ENCODE results near the gene FOXD3. TPM values are rescaled to one million over a fixed set of nuclear protein-coding genes. Genes with fewer than 3 reads are reported as not detected.

Gene FOXD3
- total RNA-seq, 1 experiment from 2014 or later = 0.80 TPM

GRCh38 chr1:63342402-63342801 is 20.0 kb downstream of the FOXD3 start:
- no peak for TF ChIP-seq TCF7L2 (IDR thresholded peaks at IDR 0.05; ENCODE audit: low read depth, low read length)
- no peak for TF ChIP-seq POLR2AphosphoS5 (IDR thresholded peaks at IDR 0.05; ENCODE audit: low read depth, low read length)
- TF ChIP-seq CTCF (IDR thresholded peaks at IDR 0.05) = no peak
- TF ChIP-seq REST (IDR thresholded peaks at IDR 0.05; ENCODE audit: insufficient read depth in 1 of 2, low read depth in 2 of 2, low read length in 1 of 2) = no peak
- no peak for TF ChIP-seq SIN3A (IDR thresholded peaks at IDR 0.05; ENCODE audit: borderline replicate concordance, insufficient read depth, low read depth, low read length)
- no TSS peak for BruUV-seq (replicated peaks)
- CTCF ChIA-PET = no interaction called here
- Histone ChIP-seq H3K36me3 (ENCODE audit: control insufficient read depth, insufficient read depth, low read length) (no peaks in the 10 kb centered on the region), H3K27ac (ENCODE audit: low read length) (no peak overlapping the region), H3K27me3 (ENCODE audit: control insufficient read depth, insufficient read depth, low read length) (0 out of 2 replicates have a peak, but pooled peaks cover 3% of the 10 kb centered on the region), H3K4me1 (ENCODE audit: control insufficient read depth, insufficient read depth, low read length) (no peaks in the 10 kb centered on the region), H3K4me3 (ENCODE audit: low read depth in 2 of 2, low read length in 2 of 2) (no peak overlapping the region), H3K9me3 (ENCODE audit: control insufficient read depth, insufficient read depth, low read depth, low read length) (no peaks in the 10 kb centered on the region)
- in situ Hi-C loops (cut with HindIII; ENCODE audit: low pct_unique_long_range_greater_than_20kb, low sequenced_read_pairs) = no loop called here
- intact Hi-C loops (cut with micrococcal nuclease; ENCODE audit: unreplicated experiment) = no loop called here
- ATAC-seq (no peak), DNase-seq (ENCODE audit: low read depth, low spot score) (no peak)
- POLR2A ChIA-PET = no interaction called here

- ATAC-seq (no peak), DNase-seq (ENCODE audit: low read depth, low spot score) (no peak)
- Histone ChIP-seq H3K4me3 (ENCODE audit: low read depth in 2 of 2, low read length in 2 of 2) (no peak overlapping the region), H3K36me3 (ENCODE audit: control insufficient read depth, insufficient read depth, low read length) (no peaks in the 10 kb centered on the region), H3K27me3 (ENCODE audit: control insufficient read depth, insufficient read depth, low read length) (0 out of 2 replicates have a peak, but pooled peaks cover 3% of the 10 kb centered on the region), H3K9me3 (ENCODE audit: control insufficient read depth, insufficient read depth, low read depth, low read length) (no peaks in the 10 kb centered on the region), H3K4me1 (ENCODE audit: control insufficient read depth, insufficient read depth, low read length) (no peaks in the 10 kb centered on the region), H3K27ac (ENCODE audit: low read length) (no peak overlapping the region)
- CTCF ChIA-PET = no interaction called here
- in situ Hi-C loops (cut with HindIII; ENCODE audit: low pct_unique_long_range_greater_than_20kb, low sequenced_read_pairs) (no loop called here), intact Hi-C loops (cut with micrococcal nuclease; ENCODE audit: unreplicated experiment) (no loop called here)
- POLR2A ChIA-PET = no interaction called here
- TF ChIP-seq CTCF (IDR thresholded peaks at IDR 0.05) (no peak), TCF7L2 (IDR thresholded peaks at IDR 0.05; ENCODE audit: low read depth, low read length) (no peak), SIN3A (IDR thresholded peaks at IDR 0.05; ENCODE audit: borderline replicate concordance, insufficient read depth, low read depth, low read length) (no peak), POLR2AphosphoS5 (IDR thresholded peaks at IDR 0.05; ENCODE audit: low read depth, low read length) (no peak), REST (IDR thresholded peaks at IDR 0.05; ENCODE audit: insufficient read depth in 1 of 2, low read depth in 2 of 2, low read length in 1 of 2) (no peak)
- no TSS peak for BruUV-seq (replicated peaks)
Observed at GRCh38 chr1:63343922-63344321, 21.6 kb downstream of the FOXD3 start.
